Muscle layer of colon (tissue), 2 donors: ENCODE data around the gene SDC1.

ENCODE experiments used
- H3K27ac ChIP-seq: one replicate; pipeline ENCODE4 v1.7.0; 2013; ENCODE audit warnings: low read depth, mild to moderate bottlenecking, low read length, moderate library complexity
- H3K27me3 ChIP-seq, 2 donors: one replicate each; pipeline ENCODE4 v1.7.0; 2013; ENCODE audit warnings: low read length in 2 of 2, mild to moderate bottlenecking in 2 of 2; ENCODE audit not compliant: insufficient read depth in 2 of 2, control insufficient read depth in 1 of 2
- H3K36me3 ChIP-seq: one replicate; pipeline ENCODE4 v1.7.0; 2013; ENCODE audit warnings: mild to moderate bottlenecking, low read length; ENCODE audit not compliant: insufficient read depth
- H3K4me1 ChIP-seq: one replicate; pipeline ENCODE4 v1.7.0; 2013; ENCODE audit warnings: mild to moderate bottlenecking, low read length; ENCODE audit not compliant: insufficient read depth
- H3K4me3 ChIP-seq, 2 donors: one replicate each; pipeline ENCODE4 v1.7.0; 2013; ENCODE audit warnings: low read length in 2 of 2, low read depth in 1 of 2, mild to moderate bottlenecking in 1 of 2, moderate library complexity in 1 of 2
- H3K9ac ChIP-seq: one replicate; pipeline ENCODE4 v1.7.0; 2013; ENCODE audit warnings: low read length
- H3K9me3 ChIP-seq: one replicate; pipeline ENCODE4 v1.7.0; 2013; ENCODE audit warnings: mild to moderate bottlenecking, low read length
- donor health status: abdominal sarcoma.
- donor health status: Adenocarcinoma of cecum.

Gene SDC1

DNA sequence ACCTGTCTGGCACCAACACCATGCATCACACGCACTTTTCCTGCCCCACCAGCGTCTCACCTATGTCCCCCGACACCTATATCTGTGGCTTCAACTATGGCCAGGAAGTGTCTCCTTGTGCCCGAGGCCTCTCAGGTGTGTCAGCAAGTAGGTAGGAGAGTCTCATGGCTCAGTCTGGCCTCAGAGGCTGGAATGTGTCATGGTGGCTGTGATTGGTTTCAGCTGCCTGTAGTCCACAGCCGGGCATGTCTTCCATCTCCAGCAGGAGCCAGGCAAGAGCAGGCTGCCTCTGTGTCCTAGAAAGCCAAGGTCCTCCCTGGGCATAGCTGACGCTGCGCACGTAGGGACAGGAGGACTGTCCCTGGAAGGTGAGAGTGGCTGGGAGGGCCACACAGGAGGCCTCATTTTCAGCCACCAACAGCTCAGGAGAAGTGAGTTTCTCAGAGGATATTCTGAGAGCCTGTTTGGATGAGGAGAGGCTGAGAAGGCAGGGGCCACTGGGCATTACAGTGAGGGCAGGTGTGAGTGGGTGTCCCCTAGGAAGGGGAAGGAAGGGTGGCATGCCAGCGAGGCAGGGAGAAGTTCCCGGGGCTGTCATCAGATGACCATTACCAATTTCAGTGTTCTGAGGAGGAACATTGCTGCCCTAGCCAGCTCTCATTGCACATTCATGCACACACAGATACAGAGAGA is 47.2 kb downstream of the SDC1 start:
- Histone ChIP-seq H3K4me3 (no peak overlapping the region), H3K9ac (no peak overlapping the region), H3K36me3 (no peaks in the 10 kb centered on the region), H3K27ac (no peak overlapping the region), H3K27me3 (no peaks in the 10 kb centered on the region), H3K4me1 (no peaks in the 10 kb centered on the region), H3K9me3 (no peaks in the 10 kb centered on the region)

GRCh38 chr2:20176760-20177159 is 48.2 kb downstream of the SDC1 start:
- H3K9ac ChIP-seq = no peak overlapping the region
- no peaks in the 10 kb centered on the region for H3K9me3 ChIP-seq
- H3K36me3 ChIP-seq = no peaks in the 10 kb centered on the region
- no peak overlapping the region for H3K4me3 ChIP-seq
- no peaks in the 10 kb centered on the region for H3K27me3 ChIP-seq
- no peaks in the 10 kb centered on the region for H3K4me1 ChIP-seq
- H3K27ac ChIP-seq = no peak overlapping the region

DNA sequence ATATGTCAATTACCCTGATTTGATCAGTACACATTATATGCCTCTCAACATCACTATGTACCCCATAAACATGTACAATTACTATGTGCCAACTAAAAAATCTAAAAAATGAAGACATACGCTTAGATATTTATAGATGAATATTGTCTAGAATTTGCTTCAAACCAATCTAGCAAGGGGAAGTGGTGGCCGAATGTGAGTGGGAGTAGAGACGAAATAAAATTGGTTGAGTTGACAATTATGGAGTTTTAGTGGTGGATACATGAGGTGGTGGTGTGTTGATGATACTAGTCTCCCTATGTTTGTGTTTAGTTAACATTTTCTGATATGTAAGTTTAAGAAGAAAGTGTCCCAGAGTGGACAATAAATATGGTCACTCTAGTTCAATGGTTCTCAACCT is 49.0 kb downstream of the SDC1 start:
- no peak overlapping the region for H3K9ac ChIP-seq
- no peak overlapping the region for H3K27ac ChIP-seq
- no peaks in the 10 kb centered on the region for H3K36me3 ChIP-seq
- H3K4me1 ChIP-seq = no peaks in the 10 kb centered on the region
- no peak overlapping the region for H3K4me3 ChIP-seq
- no peaks in the 10 kb centered on the region for H3K27me3 ChIP-seq
- H3K9me3 ChIP-seq = no peaks in the 10 kb centered on the region

DNA sequence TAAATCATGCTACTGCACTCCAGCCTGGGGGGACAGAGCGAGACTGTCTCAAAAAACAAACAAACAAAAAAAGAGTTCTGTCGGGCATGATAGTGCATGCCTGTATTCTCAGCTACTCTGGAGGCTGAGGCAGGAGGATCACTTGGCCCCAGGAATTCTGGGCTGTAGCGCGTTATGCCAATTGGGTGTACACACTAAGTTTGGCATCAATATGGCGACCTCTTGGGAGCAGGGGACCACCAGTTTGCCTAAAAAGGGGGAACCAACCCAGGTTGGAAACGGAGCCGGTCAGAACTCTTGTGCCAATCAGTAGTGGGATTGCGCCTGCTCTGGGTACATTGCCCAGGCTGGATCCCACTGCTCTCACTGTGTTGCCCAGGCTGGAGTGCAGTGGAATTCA is 49.7 kb downstream of the SDC1 start:
- no peaks in the 10 kb centered on the region for H3K36me3 ChIP-seq
- H3K27me3 ChIP-seq = no peaks in the 10 kb centered on the region
- no peaks in the 10 kb centered on the region for H3K9me3 ChIP-seq
- H3K9ac ChIP-seq = no peak overlapping the region
- no peak overlapping the region for H3K4me3 ChIP-seq
- H3K27ac ChIP-seq = no peak overlapping the region
- H3K4me1 ChIP-seq = no peaks in the 10 kb centered on the region

DNA sequence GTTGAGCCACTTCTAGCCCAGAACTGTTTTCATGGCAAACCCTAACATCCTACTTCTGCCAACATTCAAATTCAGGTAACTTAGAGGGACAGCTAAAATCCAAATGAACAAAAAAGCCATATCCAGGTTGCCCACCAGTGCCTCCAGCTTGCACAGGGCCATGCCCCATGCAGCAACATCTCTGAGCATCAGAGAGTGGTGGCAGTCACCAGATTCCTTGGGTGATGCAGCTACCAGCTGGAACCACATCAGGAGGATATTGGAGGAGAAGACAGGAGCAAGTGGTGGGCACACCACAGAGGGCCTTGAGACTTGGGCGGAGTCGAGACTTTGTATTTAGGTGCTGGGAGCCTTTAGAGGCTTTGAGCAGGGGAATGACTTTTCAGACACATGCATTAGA is 50.5 kb downstream of the SDC1 start:
- Histone ChIP-seq H3K27ac (no peak overlapping the region), H3K4me3 (no peak overlapping the region), H3K27me3 (no peaks in the 10 kb centered on the region), H3K4me1 (no peaks in the 10 kb centered on the region), H3K9me3 (no peaks in the 10 kb centered on the region), H3K9ac (no peak overlapping the region), H3K36me3 (no peaks in the 10 kb centered on the region)

GRCh38 chr2:20173496-20174402 is 51.2 kb downstream of the SDC1 start:
- Histone ChIP-seq H3K9ac (no peak overlapping the region), H3K27me3 (no peaks in the 10 kb centered on the region), H3K36me3 (no peaks in the 10 kb centered on the region), H3K9me3 (no peaks in the 10 kb centered on the region), H3K27ac (no peak overlapping the region), H3K4me3 (no peak overlapping the region), H3K4me1 (no peaks in the 10 kb centered on the region)

DNA sequence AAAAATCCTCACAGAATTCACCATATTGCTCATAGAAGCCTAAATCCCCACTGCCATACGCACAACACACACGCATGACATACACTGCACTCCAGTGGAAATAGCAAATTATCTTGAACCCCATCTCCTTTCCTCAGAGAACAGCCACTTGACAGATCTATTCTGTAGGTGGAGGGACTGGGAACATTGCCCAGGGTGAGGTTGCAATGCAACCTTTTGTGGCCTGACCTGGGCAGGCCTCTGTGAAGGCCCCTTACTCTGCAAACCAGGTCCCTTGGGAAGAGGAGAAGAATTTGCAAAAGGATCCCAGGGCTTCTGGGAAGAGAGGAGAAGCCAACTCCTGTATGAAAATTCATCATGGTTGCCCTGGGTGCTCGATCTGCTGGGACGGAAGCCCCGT is 51.9 kb downstream of the SDC1 start:
- no peak overlapping the region for H3K4me3 ChIP-seq

GRCh38 chr2:20172273-20173055 is 52.5 kb downstream of the SDC1 start:
- Histone ChIP-seq H3K27ac (no peak overlapping the region), H3K36me3 (no peaks in the 10 kb centered on the region), H3K4me1 (no peaks in the 10 kb centered on the region), H3K27me3 (peaks cover 0 to 4% of the 10 kb centered on the region in 2 donors), H3K9me3 (no peaks in the 10 kb centered on the region), H3K9ac (no peak overlapping the region), H3K4me3 (no peak overlapping the region)

More for the DNA sequence above, 51.9 kb downstream of the SDC1 start:
- H3K4me1 ChIP-seq = no peaks in the 10 kb centered on the region
- H3K27ac ChIP-seq = no peak overlapping the region
- H3K36me3 ChIP-seq = no peaks in the 10 kb centered on the region
- H3K9me3 ChIP-seq = no peaks in the 10 kb centered on the region
- H3K9ac ChIP-seq = no peak overlapping the region
- H3K27me3 ChIP-seq = peaks cover 0 to 4% of the 10 kb centered on the region in 2 donors

DNA sequence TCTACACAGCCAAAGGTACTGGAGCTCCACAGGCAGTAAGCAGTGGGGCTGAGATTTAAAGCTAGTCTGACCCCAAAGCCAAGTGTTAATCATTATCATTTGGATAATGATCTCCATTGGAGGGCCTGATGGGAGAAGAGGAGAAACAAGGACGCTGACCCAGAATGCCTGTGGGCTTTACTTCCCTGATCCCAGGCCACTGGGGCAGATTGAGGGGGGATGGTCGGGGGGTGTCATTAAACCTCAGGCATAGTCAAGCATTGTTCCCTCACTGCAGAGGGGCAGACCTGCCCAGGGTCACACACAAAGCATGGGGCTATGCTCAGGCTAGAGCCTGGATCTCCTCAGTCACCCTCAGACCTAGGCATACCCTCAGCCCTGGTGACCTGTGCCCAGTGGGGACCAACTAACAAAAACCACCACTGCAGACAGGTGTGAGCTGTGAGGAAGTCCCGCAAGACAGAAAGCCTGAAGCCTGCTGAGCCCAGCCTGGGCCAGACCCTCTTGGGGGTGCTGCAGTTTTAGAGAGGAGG is 53.4 kb downstream of the SDC1 start:
- H3K4me1 ChIP-seq = no peaks in the 10 kb centered on the region
- H3K27me3 ChIP-seq = peaks cover 0 to 4% of the 10 kb centered on the region in 2 donors
- no peaks in the 10 kb centered on the region for H3K36me3 ChIP-seq
- no peak overlapping the region for H3K9ac ChIP-seq
- H3K27ac ChIP-seq = no peak overlapping the region
- no peaks in the 10 kb centered on the region for H3K9me3 ChIP-seq
- H3K4me3 ChIP-seq = no peak overlapping the region

DNA sequence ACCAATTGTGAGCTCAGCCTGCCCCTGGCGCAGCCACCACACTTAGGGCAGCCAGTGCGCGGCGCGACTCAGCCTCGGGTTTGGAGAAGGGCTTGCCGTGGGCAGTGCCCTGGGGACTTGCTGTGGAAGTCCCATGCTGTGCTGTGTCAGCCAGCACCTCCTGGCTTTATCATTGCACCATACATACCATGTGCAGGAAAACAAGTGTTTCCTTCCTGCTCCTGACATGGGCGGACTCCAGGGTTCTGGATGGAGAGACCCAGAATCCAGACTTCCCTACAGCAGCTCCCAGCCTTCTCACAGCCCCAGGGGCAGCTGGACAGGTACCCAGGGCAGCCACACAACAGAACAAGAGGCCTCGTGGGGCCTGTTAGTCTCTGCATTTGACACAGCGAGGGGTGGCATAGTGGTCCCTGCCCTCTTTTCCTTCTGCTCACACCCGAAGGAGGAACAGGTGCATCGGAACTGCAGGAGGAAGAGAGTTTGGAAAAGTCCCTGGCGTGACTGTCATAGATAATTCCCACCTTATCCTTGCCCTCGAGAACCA is 54.2 kb downstream of the SDC1 start:
- no peak overlapping the region for H3K9ac ChIP-seq
- no peak overlapping the region for H3K27ac ChIP-seq
- H3K9me3 ChIP-seq = no peaks in the 10 kb centered on the region
- no peaks in the 10 kb centered on the region for H3K4me1 ChIP-seq
- peaks cover 0 to 4% of the 10 kb centered on the region in 2 donors for H3K27me3 ChIP-seq
- no peak overlapping the region for H3K4me3 ChIP-seq
- no peaks in the 10 kb centered on the region for H3K36me3 ChIP-seq
